IPS-18c (cell line): ENCODE measurements around the gene LUC7L2.
"Not testable (repeated sequence)": the region's sequence is repeated elsewhere in the genome, so short reads cannot be mapped to it uniquely, and the experiment has no call there.

Experiments used
- H3K4me3 ChIP-seq: 2 replicates; pipeline ENCODE4 v1.7.0; 2013; ENCODE audit warnings: low read depth, mild to moderate bottlenecking, low read length, moderate library complexity; ENCODE audit not compliant: insufficient read depth
- H3K9me3 ChIP-seq: one replicate; pipeline ENCODE4 v1.6.1; 2013; ENCODE audit warnings: mild to moderate bottlenecking, low read length, moderate library complexity; ENCODE audit not compliant: control insufficient read depth, insufficient read depth

LUC7L2 gene

GRCh38 chr7:139374246-139374645, 14.6 kb downstream of the LUC7L2 start:
- Histone ChIP-seq H3K9me3 (no peaks in the 10 kb centered on the region), H3K4me3 (no peak overlapping the region)

- H3K9me3 ChIP-seq: no peaks in the 10 kb centered on the region
- H3K4me3 ChIP-seq: no peak overlapping the region
These were observed 22.7 kb downstream of the LUC7L2 start for GRCh38 chr7:139382439-139382838.

GRCh38 chr7:139384611-139385010, 24.9 kb downstream of the LUC7L2 start:
- no peak overlapping the region for H3K4me3 ChIP-seq
- no peaks in the 10 kb centered on the region for H3K9me3 ChIP-seq

- Histone ChIP-seq H3K9me3 (no peaks in the 10 kb centered on the region), H3K4me3 (no peak overlapping the region)
These were observed 27.9 kb downstream of the LUC7L2 start for GRCh38 chr7:139387594-139387993.

- Histone ChIP-seq H3K9me3 (no peaks in the 10 kb centered on the region), H3K4me3 (no peak overlapping the region)
These were observed 29.4 kb downstream of the LUC7L2 start for GRCh38 chr7:139389091-139389490.

- no peak overlapping the region for H3K4me3 ChIP-seq
- no peaks in the 10 kb centered on the region for H3K9me3 ChIP-seq
These were observed 30.1 kb downstream of the LUC7L2 start for GRCh38 chr7:139389774-139390173.

- Histone ChIP-seq H3K9me3 (no peaks in the 10 kb centered on the region), H3K4me3 (no peak overlapping the region)
These were observed 34.0 kb downstream of the LUC7L2 start for GRCh38 chr7:139393621-139394211.

- no peak overlapping the region for H3K4me3 ChIP-seq
These were observed 34.8 kb downstream of the LUC7L2 start for GRCh38 chr7:139394540-139394939.

GRCh38 chr7:139396323-139396951, 36.7 kb downstream of the LUC7L2 start:
- H3K9me3 ChIP-seq: no peaks in the 10 kb centered on the region
- H3K4me3 ChIP-seq: no peak overlapping the region

More at GRCh38 chr7:139394540-139394939, 34.8 kb downstream of the LUC7L2 start:
- no peaks in the 10 kb centered on the region for H3K9me3 ChIP-seq

- no peak overlapping the region for H3K4me3 ChIP-seq
- no peaks in the 10 kb centered on the region for H3K9me3 ChIP-seq
These were observed 37.5 kb downstream of the LUC7L2 start for GRCh38 chr7:139397192-139397591.

- no peaks in the 10 kb centered on the region for H3K9me3 ChIP-seq
- no peak overlapping the region for H3K4me3 ChIP-seq
These were observed 43.9 kb downstream of the LUC7L2 start for GRCh38 chr7:139403601-139404000.

- Histone ChIP-seq H3K4me3 (no peak overlapping the region), H3K9me3 (no peaks in the 10 kb centered on the region)
These were observed 47.9 kb downstream of the LUC7L2 start for GRCh38 chr7:139407555-139407954.

GRCh38 chr7:139414743-139415402, 55.2 kb downstream of the LUC7L2 start:
- H3K4me3 ChIP-seq, H3K9me3 ChIP-seq: not testable (repeated sequence)

- no peaks in the 10 kb centered on the region for H3K9me3 ChIP-seq
- no peak overlapping the region for H3K4me3 ChIP-seq
These were observed 56.7 kb downstream of the LUC7L2 start for GRCh38 chr7:139416405-139416804.

- H3K9me3 ChIP-seq: no peaks in the 10 kb centered on the region
These were observed 57.8 kb downstream of the LUC7L2 start for GRCh38 chr7:139417478-139417877.

GRCh38 chr7:139421123-139421522, 61.4 kb downstream of the LUC7L2 start:
- no peaks in the 10 kb centered on the region for H3K9me3 ChIP-seq
- H3K4me3 ChIP-seq: no peak overlapping the region

More at GRCh38 chr7:139417478-139417877, 57.8 kb downstream of the LUC7L2 start:
- no peak overlapping the region for H3K4me3 ChIP-seq

GRCh38 chr7:139422126-139422525, 62.4 kb downstream of the LUC7L2 start:
- Histone ChIP-seq H3K9me3 (no peaks in the 10 kb centered on the region), H3K4me3 (no peak overlapping the region)

- no peak overlapping the region for H3K4me3 ChIP-seq
- no peaks in the 10 kb centered on the region for H3K9me3 ChIP-seq
These were observed 63.4 kb downstream of the LUC7L2 start for GRCh38 chr7:139423091-139423490.
